Kidney (tissue), 14 donors: ENCODE results near the gene ATP8A2. TPM values are rescaled to one million over a fixed set of nuclear protein-coding genes. Genes with fewer than 3 reads are reported as not detected.
A peak's percentile ranks its signal among the peaks of the same experiment; 100 is the strongest.

ENCODE experiments used
- DNase-seq, 5 donors: peaks; one replicate each; pipeline ENCODE4 v3.0.0-alpha.2; 2013 to 2020
- FAIRE-seq: peaks from 2 replicates; lab custom pipeline; 2012; peaks lifted over from hg19 to GRCh38; lab: Jason Lieb, UNC
- H3K27ac ChIP-seq, 2 donors: one replicate each; pipeline ENCODE4 v1.7.0; 2013; ENCODE audit warnings: low read depth in 2 of 2, low read length in 2 of 2, inconsistent platforms in 1 of 2
- H3K27me3 ChIP-seq: one replicate; pipeline ENCODE4 v1.7.1; 2013; ENCODE audit warnings: low read length, inconsistent platforms; ENCODE audit not compliant: control insufficient read depth, insufficient read depth
- H3K36me3 ChIP-seq, 3 donors: one replicate each; pipeline versions ENCODE4 v1.7.0 to v1.7.1; 2013; ENCODE audit warnings: low read length in 3 of 3, control low read depth in 1 of 3, inconsistent platforms in 1 of 3; ENCODE audit not compliant: insufficient read depth in 3 of 3, control insufficient read depth in 2 of 3
- H3K4me1 ChIP-seq, 3 donors: one replicate each; pipeline versions ENCODE4 v1.7.0 to v1.7.1; 2013; ENCODE audit warnings: low read length in 3 of 3, inconsistent platforms in 1 of 3, low read depth in 1 of 3; ENCODE audit not compliant: control insufficient read depth in 2 of 3, insufficient read depth in 2 of 3
- H3K4me3 ChIP-seq, 3 donors: one replicate each; pipeline versions ENCODE4 v1.7.0 to v1.8.1; 2013; ENCODE audit warnings: low read length in 3 of 3, control low read depth in 1 of 3, inconsistent platforms in 1 of 3
- H3K9ac ChIP-seq, 3 donors: one replicate each; pipeline versions ENCODE4 v1.7.0 to v1.7.1; 2013; ENCODE audit warnings: low read length in 3 of 3, control low read depth in 1 of 3, inconsistent platforms in 1 of 3
- H3K9me3 ChIP-seq, 3 donors: one replicate each; pipeline versions ENCODE4 v1.7.0 to v1.7.1; 2013; ENCODE audit warnings: low read length in 3 of 3, control low read depth in 1 of 3, inconsistent platforms in 1 of 3; ENCODE audit not compliant: control insufficient read depth in 2 of 3, insufficient read depth in 1 of 3
- CTCF ChIP-seq: IDR thresholded peaks from 3 replicates; pipeline ENCODE4 v1.5.1; 2012; ENCODE audit warnings: mild to moderate bottlenecking, moderate library complexity, borderline replicate concordance; ENCODE audit not compliant: insufficient read depth; ENCODE audit errors: extremely low read depth
- intact Hi-C: fragments of 100-400 bp; cut with DNase I; formaldehyde crosslinking; loops from one replicate; pipeline ENCODE4 v1.11.1; 2022
- polyA plus RNA-seq: library from polyadenylated mRNA; stranded (reverse); fragments of 350-450 nt; fragmentation: Illumina TruSeq; extraction: RNeasy Lipid Tissue Mini Kit (QIAGEN cat#74804); gene quantifications from one replicate; pipeline ENCODE4 v1.2.3, GENCODE V29; 2014; ENCODE audit warnings: low read depth, low replicate concordance; ENCODE audit not compliant: insufficient read depth
- total RNA-seq: library from RNA; stranded (reverse); fragmentation: NEBNext Ultra II Directional; extraction: Animal tissue kit (Norgen Biotek cat#: 25700); gene quantifications from one replicate; pipeline ENCODE4 v1.2.1, GENCODE V29; 2021
- donor health status: control.
- donor health status: control.
- donor health status: control.
- donor health status: control.
- donor health status: control.
- donor health status: DM: yes; HTN: yes; CAD: no.
- donor health status: Normal renal cell carcinoma (clear cell type).

Gene ATP8A2
- total and polyA plus RNA-seq, 2 donors from 2014 or later: 0.50 to 0.73 TPM

GRCh38 chr13:25690582-25690981, 318.8 kb downstream of the ATP8A2 start:
- intact Hi-C loops: no loop called here
- H3K9me3 ChIP-seq: no peaks in the 10 kb centered on the region
- no peak overlapping the region for H3K4me3 ChIP-seq
- no peaks in the 10 kb centered on the region for H3K4me1 ChIP-seq
- no peak overlapping the region for H3K9ac ChIP-seq
- DNase-seq (no peak), FAIRE-seq (no peak)
- H3K36me3 ChIP-seq: no peaks in the 10 kb centered on the region
- no peaks in the 10 kb centered on the region for H3K27me3 ChIP-seq
- no peak overlapping the region for H3K27ac ChIP-seq
- TF ChIP-seq CTCF: no peak

DNA sequence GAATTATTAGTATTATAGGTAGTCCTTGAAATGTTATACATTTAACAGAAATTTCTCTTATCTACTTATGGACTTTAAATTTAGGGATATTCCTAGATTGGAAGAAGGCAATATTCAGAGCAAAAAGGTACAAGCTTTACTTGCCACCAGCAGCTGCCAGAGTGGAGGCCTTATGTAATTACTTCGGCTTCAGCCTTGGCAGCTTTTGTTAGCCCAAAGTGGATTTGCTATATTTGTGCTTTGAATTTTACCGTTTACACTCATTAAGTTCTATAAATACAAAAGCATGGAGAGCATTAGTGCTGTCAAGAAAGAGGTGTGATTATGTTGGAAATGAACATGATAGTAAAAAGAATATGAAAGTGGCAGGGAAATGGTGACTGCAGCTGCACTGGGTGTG, 319.9 kb downstream of the ATP8A2 start:
- no peak overlapping the region for H3K9ac ChIP-seq
- H3K4me3 ChIP-seq: no peak overlapping the region
- H3K9me3 ChIP-seq: no peaks in the 10 kb centered on the region
- no peaks in the 10 kb centered on the region for H3K4me1 ChIP-seq
- DNase-seq: no peak
- TF ChIP-seq CTCF: no peak
- H3K36me3 ChIP-seq: no peaks in the 10 kb centered on the region
- intact Hi-C loops: no loop called here
- no peak for FAIRE-seq
- H3K27ac ChIP-seq: no peak overlapping the region
- no peaks in the 10 kb centered on the region for H3K27me3 ChIP-seq

DNA sequence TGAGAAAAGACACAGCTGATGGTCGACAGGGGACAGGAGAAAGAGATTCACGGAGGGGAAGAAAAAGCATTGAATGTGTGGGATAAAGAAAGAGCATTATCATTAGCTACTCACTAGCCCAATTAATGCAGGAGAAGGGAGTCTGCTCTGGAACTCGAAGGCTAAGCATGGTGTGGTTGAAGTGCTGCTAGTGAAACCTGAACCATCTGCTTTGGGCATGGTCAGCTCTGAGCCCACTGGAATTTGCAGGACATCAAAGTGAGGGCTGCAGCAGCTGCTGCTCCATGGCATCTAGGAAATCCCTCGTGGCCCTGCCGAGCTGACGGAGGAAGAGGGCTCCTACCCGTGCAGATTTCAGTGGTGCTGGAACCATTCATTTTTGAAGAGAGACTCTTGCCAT, 320.3 kb downstream of the ATP8A2 start:
- Histone ChIP-seq H3K4me3 (no peak overlapping the region), H3K9me3 (no peaks in the 10 kb centered on the region), H3K36me3 (no peaks in the 10 kb centered on the region), H3K27me3 (no peaks in the 10 kb centered on the region), H3K9ac (no peak overlapping the region), H3K27ac (no peak overlapping the region), H3K4me1 (no peaks in the 10 kb centered on the region)
- no peak for TF ChIP-seq CTCF
- intact Hi-C loops: no loop called here
- no peak for FAIRE-seq
- DNase-seq: peak in 4 of 5 donors; percentile 58 to 77 (median 70)

GRCh38 chr13:25699056-25699455, 327.3 kb downstream of the ATP8A2 start:
- Histone ChIP-seq H3K4me3 (no peak overlapping the region), H3K27me3 (no peaks in the 10 kb centered on the region), H3K9me3 (no peaks in the 10 kb centered on the region), H3K27ac (no peak overlapping the region), H3K9ac (no peak overlapping the region), H3K36me3 (no peaks in the 10 kb centered on the region), H3K4me1 (no peaks in the 10 kb centered on the region)
- intact Hi-C loops: no loop called here
- TF ChIP-seq CTCF: no peak
- DNase-seq (no peak), FAIRE-seq (no peak)
